Osteoblast (primary cell): ENCODE measurements around the gene PARN. TPM values are rescaled to one million over a fixed set of nuclear protein-coding genes. Genes with fewer than 3 reads are reported as not detected.

Experiments
- DNase-seq: peaks from one replicate; pipeline ENCODE4 v3.0.0; 2011; ENCODE audit warnings: low spot score, mixed read lengths; ENCODE audit not compliant: insufficient read length; ENCODE audit errors: missing footprints
- H2AFZ ChIP-seq: 2 replicates; pipeline ENCODE4 v1.6.0; 2011; ENCODE audit warnings: mild to moderate bottlenecking, low read length
- H3K27ac ChIP-seq: 2 replicates; pipeline ENCODE4 v1.5.1; 2011; ENCODE audit warnings: mild to moderate bottlenecking, low read depth, low read length, moderate library complexity
- H3K27me3 ChIP-seq: 2 replicates; pipeline ENCODE4 v1.6.0; 2012; ENCODE audit warnings: mild to moderate bottlenecking, control low read depth, inconsistent platforms, low read length, moderate library complexity; ENCODE audit not compliant: insufficient read depth
- H3K36me3 ChIP-seq: 2 replicates; pipeline ENCODE4 v1.5.1; 2011; ENCODE audit warnings: mild to moderate bottlenecking, low read length, control low read depth, moderate library complexity; ENCODE audit not compliant: insufficient read depth
- H3K4me1 ChIP-seq: 2 replicates; pipeline ENCODE4 v1.5.1; 2011; ENCODE audit warnings: mild to moderate bottlenecking, low read length, control low read depth, moderate library complexity; ENCODE audit not compliant: insufficient read depth
- H3K4me2 ChIP-seq: 2 replicates; pipeline ENCODE4 v1.6.0; 2011; ENCODE audit warnings: mild to moderate bottlenecking, low read length; ENCODE audit not compliant: insufficient read depth
- H3K4me3 ChIP-seq: fragments of 200-600 bp; sonication (generic); 3 replicates; pipeline ENCODE4 v1.5.1; 2012; ENCODE audit warnings: mild to moderate bottlenecking, low read length, inconsistent platforms; ENCODE audit not compliant: insufficient read depth
- H3K79me2 ChIP-seq: 2 replicates; pipeline ENCODE4 v1.6.0; 2012; ENCODE audit warnings: mild to moderate bottlenecking, low read length, control low read depth, inconsistent platforms; ENCODE audit not compliant: insufficient read depth
- H3K9me3 ChIP-seq: 2 replicates; pipeline ENCODE4 v1.5.1; 2011; ENCODE audit warnings: low read depth, low read length, control low read depth
- H4K20me1 ChIP-seq: 2 replicates; pipeline ENCODE4 v1.6.0; 2012; ENCODE audit warnings: mild to moderate bottlenecking, low read length, control low read depth; ENCODE audit not compliant: insufficient read depth
- CTCF ChIP-seq: IDR thresholded peaks from 2 replicates; pipeline ENCODE4 v1.5.1; 2011; ENCODE audit warnings: mild to moderate bottlenecking, low read depth, low read length, moderate library complexity; ENCODE audit errors: extremely low read depth
- total RNA-seq: library from RNA; depleted of rRNA; stranded (reverse); fragments of >200 nt; gene quantifications from 2 replicates; pipeline ENCODE4 v1.2.3, GENCODE V29; 2012

PARN gene
- total RNA-seq, 1 donor: 40.9 TPM

GRCh38 chr16:14416184-14416583 lies 213.9 kb downstream of the PARN start:
- Histone ChIP-seq H3K36me3 (no peaks in the 10 kb centered on the region), H4K20me1 (no peaks in the 10 kb centered on the region), H3K79me2 (no peaks in the 10 kb centered on the region), H3K4me2 (no peak overlapping the region), H2AFZ (no peak overlapping the region), H3K9me3 (no peaks in the 10 kb centered on the region), H3K4me3 (no peak overlapping the region), H3K4me1 (no peaks in the 10 kb centered on the region), H3K27me3 (no peaks in the 10 kb centered on the region), H3K27ac (no peak overlapping the region)
- no peak for TF ChIP-seq CTCF
- no peak for DNase-seq

GRCh38 chr16:14415291-14415690 lies 214.8 kb downstream of the PARN start:
- H3K79me2 ChIP-seq: no peaks in the 10 kb centered on the region
- no peak overlapping the region for H3K27ac ChIP-seq
- TF ChIP-seq CTCF: no peak
- no peak overlapping the region for H3K4me2 ChIP-seq
- H3K4me1 ChIP-seq: no peaks in the 10 kb centered on the region
- no peaks in the 10 kb centered on the region for H3K9me3 ChIP-seq
- H4K20me1 ChIP-seq: no peaks in the 10 kb centered on the region
- H3K36me3 ChIP-seq: no peaks in the 10 kb centered on the region
- H3K4me3 ChIP-seq: no peak overlapping the region
- no peak for DNase-seq
- no peaks in the 10 kb centered on the region for H3K27me3 ChIP-seq
- H2AFZ ChIP-seq: no peak overlapping the region

DNA sequence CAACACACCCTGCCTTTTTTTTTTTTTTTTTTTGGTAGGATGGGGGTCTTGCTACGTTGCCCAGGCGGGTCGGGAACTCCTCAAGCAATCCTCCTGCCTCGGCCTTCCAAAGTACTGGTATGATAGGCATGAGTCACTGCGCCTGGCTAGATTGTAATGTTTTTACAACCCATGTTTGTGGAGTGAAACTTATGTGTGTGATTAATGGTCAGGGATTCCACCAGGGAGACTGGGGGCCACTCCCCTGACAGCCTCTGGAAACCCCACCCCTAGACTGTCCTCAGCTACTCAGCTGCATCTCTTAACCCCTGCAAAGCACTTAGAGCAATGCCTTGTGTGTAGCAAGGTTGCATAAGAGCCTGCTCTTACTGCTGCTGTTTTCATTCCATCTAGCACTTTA lies 220.5 kb downstream of the PARN start:
- H4K20me1 ChIP-seq: no peaks in the 10 kb centered on the region
- H3K9me3 ChIP-seq: no peaks in the 10 kb centered on the region
- no peak overlapping the region for H3K4me2 ChIP-seq
- H3K4me3 ChIP-seq: no peak overlapping the region
- peak; percentile 93 for DNase-seq
- no peaks in the 10 kb centered on the region for H3K27me3 ChIP-seq
- H3K4me1 ChIP-seq: no peaks in the 10 kb centered on the region
- no peaks in the 10 kb centered on the region for H3K79me2 ChIP-seq
- no peak for TF ChIP-seq CTCF
- no peak overlapping the region for H2AFZ ChIP-seq
- no peaks in the 10 kb centered on the region for H3K36me3 ChIP-seq
- H3K27ac ChIP-seq: no peak overlapping the region

DNA sequence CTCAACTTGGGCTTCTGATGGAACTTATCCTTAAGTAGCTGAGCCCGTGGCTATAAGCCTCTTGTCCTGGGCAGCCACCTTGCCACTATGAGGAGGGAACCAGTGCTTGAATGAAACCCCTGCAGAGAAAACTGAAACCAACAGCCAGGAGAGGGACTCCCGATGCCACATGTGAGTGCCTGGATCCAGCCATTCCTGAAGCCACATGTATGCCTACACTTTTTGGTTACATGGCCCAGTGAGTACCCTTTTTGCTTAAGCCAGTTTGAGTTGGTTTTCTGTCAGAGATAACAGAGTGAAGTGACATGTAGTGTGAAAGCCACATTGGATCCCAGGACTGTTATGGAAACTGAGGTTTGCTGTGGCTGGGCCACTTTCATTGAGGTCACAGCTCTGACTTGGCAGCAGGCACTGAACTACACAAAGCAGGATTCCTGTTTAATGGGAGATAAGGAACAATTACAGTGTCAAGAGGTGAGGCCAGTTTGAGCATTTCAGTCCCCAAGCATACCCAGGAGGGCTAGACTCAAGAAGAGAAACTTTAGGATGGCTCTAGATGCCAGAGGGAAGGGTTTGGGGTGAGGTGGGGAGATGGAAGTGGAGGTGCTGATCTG lies 222.2 kb downstream of the PARN start:
- H3K4me2 ChIP-seq: no peak overlapping the region
- TF ChIP-seq CTCF: no peak
- no peak for DNase-seq
- no peaks in the 10 kb centered on the region for H3K36me3 ChIP-seq
- H3K79me2 ChIP-seq: no peaks in the 10 kb centered on the region
- H2AFZ ChIP-seq: no peak overlapping the region
- H3K9me3 ChIP-seq: no peaks in the 10 kb centered on the region
- no peaks in the 10 kb centered on the region for H3K4me1 ChIP-seq
- no peak overlapping the region for H3K4me3 ChIP-seq
- H4K20me1 ChIP-seq: no peaks in the 10 kb centered on the region
- no peak overlapping the region for H3K27ac ChIP-seq
- H3K27me3 ChIP-seq: no peaks in the 10 kb centered on the region
